ENCODE data around the gene HGS. TPM values are rescaled to one million over a fixed set of nuclear protein-coding genes. Genes with fewer than 3 reads are reported as not detected.

HGS gene
- total and polyA plus RNA-seq, 2 of the 8 experiments (the other 6 are each of a cell fraction or from before 2014, with no cell fraction given), result 80.8 to 99.7 TPM

DNA sequence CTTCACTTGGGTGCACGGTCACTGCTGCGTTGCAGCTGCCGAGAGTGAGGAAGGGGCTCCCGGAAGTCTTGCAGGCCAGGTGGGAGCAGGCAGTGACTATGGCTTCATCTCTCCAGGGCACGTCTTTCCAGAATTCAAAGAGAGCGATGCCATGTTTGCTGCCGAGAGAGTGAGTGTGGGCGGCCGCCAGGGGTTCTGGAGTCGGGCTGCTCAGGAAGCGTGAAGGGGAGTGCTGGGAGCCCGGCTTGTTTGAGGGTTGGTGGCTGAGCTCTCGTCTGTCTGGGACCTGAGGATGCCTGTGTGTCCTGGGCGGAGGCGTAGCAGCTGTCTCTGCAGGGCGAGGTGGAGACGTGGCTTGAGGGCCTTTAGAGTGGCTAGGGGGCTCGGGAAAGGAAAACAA lies 6.3 kb downstream of the HGS start:
- Histone ChIP-seq H2BK12ac (ENCODE audit: low read depth, low read length) (no peak overlapping the region), H4K91ac (replicated peaks; ENCODE audit: insufficient read length, low read length) (no peak overlapping the region), H3K4me2 (ENCODE audit: insufficient read depth in 1 of 2, low read depth in 2 of 2, low read length in 2 of 2) (no peak overlapping the region), H2BK20ac (ENCODE audit: low read length) (no peak overlapping the region), H3K9me3 (ENCODE audit: insufficient read depth in 2 of 2, low read depth in 1 of 2, low read length in 1 of 2) (no peaks in the 10 kb centered on the region), H3K4me1 (replicated peaks in 1 of 4; ENCODE audit: control insufficient read depth in 3 of 4, insufficient read depth in 4 of 4, low read length in 3 of 4) (peaks cover 0 to 2% (median under 1%) of the 10 kb centered on the region in 4 experiments; a peak in 2 of 7 replicates), H3K79me2 (ENCODE audit: control insufficient read depth in 1 of 2, insufficient read depth in 2 of 2, low read length in 2 of 2) (peaks cover 0 to 12% of the 10 kb centered on the region in 2 experiments; a peak in 2 of 4 replicates), H2BK120ac (replicated peaks; ENCODE audit: low read depth, low read length) (no peak overlapping the region), H3K9ac (replicated peaks in 1 of 4; ENCODE audit: extremely low read depth in 1 of 4, low read depth in 3 of 4, low read length in 3 of 4) (no peak overlapping the region), H3K36me3 (ENCODE audit: control insufficient read depth in 2 of 4, insufficient read depth in 4 of 4, low read length in 3 of 4) (peaks cover 4 to 56% (median 28%) of the 10 kb centered on the region in 4 experiments; a peak in 6 of 8 replicates), H3K27ac (ENCODE audit: low read depth, low read length) (no peak overlapping the region), H4K8ac (ENCODE audit: extremely low read depth, insufficient read depth, low read length) (no peak overlapping the region), H2BK15ac (ENCODE audit: low read length) (no peak overlapping the region), H3K56ac (replicated peaks; ENCODE audit: insufficient read length, low read depth, low read length) (no peak overlapping the region), H2AFZ (ENCODE audit: low read length) (no peak overlapping the region), H3K23me2 (ENCODE audit: low read depth, low read length) (no peaks in the 10 kb centered on the region), H4K20me1 (replicated peaks in 1 of 2; ENCODE audit: control insufficient read depth in 1 of 2, insufficient read depth in 2 of 2, low read length in 2 of 2) (peaks cover 0 to 25% of the 10 kb centered on the region in 2 experiments), H3K14ac (ENCODE audit: insufficient read length) (no peak overlapping the region), H3K79me1 (ENCODE audit: low read depth, low read length) (peaks cover 5% of the 10 kb centered on the region), H3K4ac (replicated peaks; ENCODE audit: insufficient read length, low read depth, low read length) (no peak overlapping the region), H3K18ac (ENCODE audit: extremely low read depth, low read length) (no peak overlapping the region), H2BK5ac (ENCODE audit: low read depth, low read length) (no peak overlapping the region), H3K4me3 (ENCODE audit: extremely low read depth in 1 of 4, insufficient read depth in 2 of 4, low read depth in 3 of 4, low read length in 4 of 4) (no peak overlapping the region), H2AK5ac (ENCODE audit: low read depth, low read length) (no peak overlapping the region), H3K23ac (ENCODE audit: insufficient read length) (no peak overlapping the region), H3K27me3 (replicated peaks in 1 of 4; ENCODE audit: control insufficient read depth in 3 of 4, extremely low read depth in 1 of 4, insufficient read depth in 3 of 4, low read length in 3 of 4) (no peaks in the 10 kb centered on the region), H4K5ac (ENCODE audit: insufficient read length, low read depth, low read length) (no peak overlapping the region)
- POLR2A ChIA-PET (ENCODE audit: partially characterized antibody), result interaction anchor here (0.7 to 28.4 kb wide), 4 partner anchors 8 to 22 kb away, joined by 3 to 436 read pairs (median 52); partner anchors contain the start of genes ARL16, HGS, MRPL12 and SLC25A10
- CTCF ChIA-PET (ENCODE audit: partially characterized antibody), result interaction anchor here (1.0 to 1.4 kb wide), 3 partner anchors 11 to 19 kb away, joined by 3 to 4 read pairs (median 3); no protein-coding TSS in a partner anchor
- DNase-seq (ENCODE audit: low read depth in 1 of 2, low spot score in 2 of 2) (no peak), FAIRE-seq (no peak)
- 94% methylated on average over 18 of the region's 18 CpGs; no CpG with 5 or more reads in 1 of the 2 experiments for WGBS, 2 experiments (ENCODE audit: extremely low coverage in 1 of 2, insufficient coverage in 1 of 2, insufficient read length in 1 of 2, insufficient replicate concordance in 2 of 2, low coverage in 1 of 2, low lambda C conversion rate in 2 of 2, missing lambda C conversion rate in 1 of 2)
- TF ChIP-seq CHD1 (IDR thresholded peaks at IDR 0.05; ENCODE audit: low read depth, low read length) (no peak), SP4 (IDR thresholded peaks at IDR 0.05; ENCODE audit: low read length) (no peak), KDM4A (IDR thresholded peaks at IDR 0.05; ENCODE audit: low read depth, low read length, severe bottlenecking) (no peak), USF2 (IDR thresholded peaks at IDR 0.05; ENCODE audit: low read length) (no peak), CHD2 (IDR thresholded peaks at IDR 0.05; ENCODE audit: low read length) (no peak), JUND (IDR thresholded peaks at IDR 0.05; ENCODE audit: low read length) (no peak), KDM5A (IDR thresholded peaks at IDR 0.05; ENCODE audit: low read length) (no peak), SIX5 (IDR thresholded peaks at IDR 0.05; ENCODE audit: low read depth, low read length) (no peak), GTF2F1 (IDR thresholded peaks at IDR 0.05; ENCODE audit: borderline replicate concordance, low read depth, low read length) (no peak)

All from H1 (cell line).